Activated effector memory CD4-positive, alpha-beta T cell treated with anti-CD3 and anti-CD28 coated beads, Interleukin-2, amount 50 U/mL, for 16 hours (primary cell): ENCODE measurements around the gene PRKAG2.

Source experiments
- DNase-seq: peaks from one replicate; pipeline ENCODE4 v3.0.0-alpha.2; 2020

The PRKAG2 gene

GRCh38 chr7:151520419-151521261 lies 356.3 kb downstream of the PRKAG2 start:
- peak; percentile 77 for DNase-seq

GRCh38 chr7:151519765-151520418 lies 357.0 kb downstream of the PRKAG2 start, which contains the start of gene RHEB:
Gene RHEB (minus strand): TSS chr7:151519895. CDS start chr7:151519511, 384 bp downstream.
- peak; percentile 99 for DNase-seq

GRCh38 chr7:151518947-151519764 lies 357.8 kb downstream of the PRKAG2 start:
- DNase-seq, result peak; percentile 88

- peak; percentile 85 for DNase-seq
These were observed 358.6 kb downstream of the PRKAG2 start for GRCh38 chr7:151518105-151518946.

GRCh38 chr7:151517601-151518104 lies 359.3 kb downstream of the PRKAG2 start:
- no peak for DNase-seq

GRCh38 chr7:151515276-151515565 lies 361.7 kb downstream of the PRKAG2 start:
- DNase-seq, result no peak

- DNase-seq, result no peak
These were observed 362.2 kb downstream of the PRKAG2 start for GRCh38 chr7:151514461-151515275.

GRCh38 chr7:151513133-151513532 lies 363.8 kb downstream of the PRKAG2 start:
- DNase-seq, result no peak

- DNase-seq, result no peak
These were observed 364.6 kb downstream of the PRKAG2 start for GRCh38 chr7:151512353-151512752.

GRCh38 chr7:151511946-151512345 lies 365.0 kb downstream of the PRKAG2 start:
- DNase-seq, result no peak

- DNase-seq, result no peak
These were observed 365.6 kb downstream of the PRKAG2 start for GRCh38 chr7:151511270-151511669.

GRCh38 chr7:151509670-151510333 lies 367.1 kb downstream of the PRKAG2 start:
- DNase-seq, result no peak

GRCh38 chr7:151508991-151509390 lies 367.9 kb downstream of the PRKAG2 start:
- no peak for DNase-seq

- no peak for DNase-seq
These were observed 369.1 kb downstream of the PRKAG2 start for GRCh38 chr7:151507806-151508205.

GRCh38 chr7:151506901-151507382 lies 370.0 kb downstream of the PRKAG2 start:
- DNase-seq, result no peak
